CMK (cell line): ENCODE data around the gene OTUB1.

Source experiments
- DNase-seq: peaks from one replicate; pipeline ENCODE4 v3.0.0-alpha.2; 2010; ENCODE audit warnings: low read depth

Gene OTUB1

DNA sequence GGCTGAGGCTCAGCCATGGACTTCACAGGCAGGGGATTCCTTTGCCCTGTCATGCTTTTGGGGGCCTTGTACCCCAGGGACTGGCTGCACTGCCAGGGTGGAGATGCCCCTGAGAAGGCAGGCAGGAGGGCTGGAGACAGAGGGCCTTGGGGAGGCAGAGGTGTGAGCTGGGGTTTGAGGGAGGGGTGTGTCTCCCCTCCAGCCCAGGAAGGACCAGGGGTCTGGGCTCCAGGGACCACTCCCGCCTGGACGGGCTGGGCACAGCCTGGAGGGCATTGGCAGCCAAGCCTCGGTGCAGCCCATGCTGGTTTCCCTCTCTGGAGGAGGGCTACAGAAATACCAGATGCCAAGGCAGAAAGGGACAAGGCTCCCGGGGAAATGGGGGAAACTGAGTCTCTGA lies 19.5 kb downstream of the OTUB1 start:
- DNase-seq = no peak

GRCh38 chr11:64006398-64006797 lies 20.2 kb downstream of the OTUB1 start:
- no peak for DNase-seq

- no peak for DNase-seq
Observed at GRCh38 chr11:64007160-64007628, 21.0 kb downstream of the OTUB1 start.

GRCh38 chr11:64007629-64008282 lies 21.5 kb downstream of the OTUB1 start:
- peak; percentile 58 for DNase-seq

- DNase-seq = no peak
Observed at GRCh38 chr11:64008283-64008913, 22.2 kb downstream of the OTUB1 start.

DNA sequence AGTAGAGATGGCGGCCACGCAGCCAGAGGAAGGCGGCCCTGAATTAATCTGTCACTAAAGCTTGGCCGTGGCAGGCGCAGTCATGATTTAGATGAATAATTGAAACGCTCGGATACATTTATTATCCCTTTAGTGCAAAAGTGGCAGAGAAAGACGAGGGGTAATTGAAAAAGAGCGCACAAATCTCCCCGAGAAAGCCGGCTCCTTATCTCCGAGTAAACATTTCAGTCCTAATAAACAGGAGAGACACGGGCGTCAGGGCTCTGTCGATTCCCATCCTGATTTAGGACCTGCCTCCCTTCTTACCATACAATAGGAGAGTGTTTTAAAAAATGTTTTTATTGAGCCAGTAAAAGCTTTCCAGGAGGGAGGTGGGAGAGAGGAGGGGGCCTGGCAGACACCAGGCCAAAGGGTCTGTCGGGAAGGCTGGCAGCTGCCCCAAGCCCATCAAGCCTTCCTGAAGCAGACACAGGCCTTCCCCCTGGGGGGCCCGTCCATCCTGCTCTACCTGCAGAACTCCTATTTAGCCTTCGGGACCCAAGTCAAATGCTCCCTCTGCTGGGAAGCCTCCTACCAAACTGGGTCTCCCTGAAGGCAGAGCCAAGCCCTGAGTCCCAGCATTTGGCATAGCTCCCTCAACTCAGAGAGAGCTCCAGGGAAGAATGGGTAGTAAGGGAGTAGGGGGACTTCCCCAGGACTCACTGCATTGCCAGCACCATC lies 22.8 kb downstream of the OTUB1 start:
- no peak for DNase-seq

- DNase-seq = no peak
Observed at GRCh38 chr11:64009710-64010109, 23.5 kb downstream of the OTUB1 start.

GRCh38 chr11:64010783-64011182 lies 24.5 kb downstream of the OTUB1 start:
- no peak for DNase-seq

DNA sequence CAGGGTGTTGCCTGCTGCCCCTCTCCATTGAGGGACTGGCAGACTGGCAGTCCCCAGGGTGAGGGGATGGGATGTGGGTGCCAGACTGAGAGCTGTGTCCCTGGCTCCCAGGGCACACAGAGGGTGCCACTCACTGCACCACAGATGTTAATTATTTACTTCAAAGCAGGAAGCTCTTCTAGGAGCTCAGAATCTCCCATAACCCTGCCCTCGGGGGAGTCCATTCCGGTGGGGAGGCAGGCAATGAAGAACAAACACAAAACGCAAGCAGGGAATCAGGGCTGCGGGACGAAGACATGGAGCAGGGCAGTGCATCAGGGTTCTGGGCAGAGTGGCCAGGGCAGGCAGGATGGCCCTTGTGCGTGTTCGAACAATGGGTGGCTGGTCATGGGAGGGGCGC lies 25.1 kb downstream of the OTUB1 start:
- DNase-seq = no peak

- no peak for DNase-seq
Observed at GRCh38 chr11:64013141-64013896, 27.1 kb downstream of the OTUB1 start.

DNA sequence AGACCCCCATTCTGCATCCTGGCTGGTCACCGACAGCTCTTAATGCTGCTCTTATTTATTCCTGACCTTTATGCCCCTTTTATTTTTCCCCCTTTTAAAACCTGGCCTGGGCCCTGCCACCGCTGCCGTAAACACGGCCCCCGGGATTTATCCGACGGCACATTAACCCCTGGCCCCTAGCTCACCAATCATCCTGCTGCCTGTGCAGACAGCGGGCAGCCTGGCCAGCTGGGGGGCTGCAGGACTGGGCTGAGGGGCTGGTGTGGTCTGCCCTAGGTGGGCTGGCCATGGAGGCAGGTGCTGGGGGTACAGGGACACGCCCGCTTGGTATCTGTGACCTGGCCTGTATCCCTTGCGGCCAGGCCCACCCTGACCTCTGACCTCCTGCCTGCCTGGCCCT lies 28.1 kb downstream of the OTUB1 start:
- DNase-seq = no peak

- no peak for DNase-seq
Observed at GRCh38 chr11:64015510-64015909, 29.3 kb downstream of the OTUB1 start.

- no peak for DNase-seq
Observed at GRCh38 chr11:64015935-64016845, 30.0 kb downstream of the OTUB1 start.

DNA sequence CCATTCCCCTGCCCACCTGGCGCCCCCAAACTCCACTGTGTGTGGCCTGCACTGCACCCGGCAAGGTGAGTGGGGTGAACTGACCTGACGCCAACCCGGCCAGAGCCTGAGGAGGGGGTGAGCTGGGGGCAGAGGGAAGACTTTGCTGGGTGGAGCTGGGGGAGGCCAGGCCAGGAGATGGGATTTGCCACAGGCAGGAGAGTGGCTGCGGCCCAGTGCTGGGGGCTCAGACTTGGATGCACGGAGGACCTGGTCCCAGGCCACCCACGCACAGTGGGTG lies 31.6 kb downstream of the OTUB1 start:
- no peak for DNase-seq

- no peak for DNase-seq
Observed at GRCh38 chr11:64018310-64018709, 32.1 kb downstream of the OTUB1 start.

GRCh38 chr11:64019106-64020037 lies 33.1 kb downstream of the OTUB1 start:
- no peak for DNase-seq

DNA sequence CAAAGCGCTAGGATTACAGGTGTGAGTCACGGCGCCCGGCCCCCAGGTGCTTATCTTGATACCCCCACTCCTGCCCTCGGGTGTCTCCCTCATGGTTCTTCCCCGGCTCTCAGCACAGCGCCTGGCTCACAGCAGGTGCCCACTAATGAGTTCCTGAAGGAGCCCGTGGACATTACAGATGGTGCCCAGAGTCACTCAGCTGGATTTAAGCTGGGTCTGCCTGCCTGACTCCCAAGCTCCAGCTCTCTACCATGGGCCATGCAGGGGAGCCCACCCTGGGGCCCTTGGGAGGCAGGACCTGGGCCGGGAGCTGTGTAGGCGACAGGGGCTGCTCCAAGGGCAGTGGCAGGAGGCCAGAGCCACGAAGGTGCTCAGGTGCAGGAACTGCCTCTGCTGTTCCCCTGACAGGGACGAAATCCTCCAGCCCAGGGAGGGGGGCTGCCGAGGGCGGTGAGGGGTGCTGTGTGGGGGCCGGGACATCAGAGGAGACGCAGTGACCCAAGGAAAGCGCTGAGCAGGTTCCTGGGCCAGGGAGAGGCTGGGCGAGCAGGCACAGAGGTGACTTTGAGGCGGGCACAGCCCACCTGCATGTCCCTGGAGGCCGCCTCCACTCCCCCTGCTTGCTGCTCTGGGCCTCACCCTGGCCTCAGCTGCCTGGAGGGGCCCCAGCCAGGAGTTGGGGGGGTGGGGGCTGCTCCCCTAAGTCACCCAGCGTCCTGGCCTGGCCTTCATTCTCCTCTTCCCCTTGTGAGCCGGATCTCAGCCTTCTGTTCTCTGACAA lies 34.9 kb downstream of the OTUB1 start:
- no peak for DNase-seq

GRCh38 chr11:64021757-64022093 lies 35.5 kb downstream of the OTUB1 start:
- DNase-seq = no peak

DNA sequence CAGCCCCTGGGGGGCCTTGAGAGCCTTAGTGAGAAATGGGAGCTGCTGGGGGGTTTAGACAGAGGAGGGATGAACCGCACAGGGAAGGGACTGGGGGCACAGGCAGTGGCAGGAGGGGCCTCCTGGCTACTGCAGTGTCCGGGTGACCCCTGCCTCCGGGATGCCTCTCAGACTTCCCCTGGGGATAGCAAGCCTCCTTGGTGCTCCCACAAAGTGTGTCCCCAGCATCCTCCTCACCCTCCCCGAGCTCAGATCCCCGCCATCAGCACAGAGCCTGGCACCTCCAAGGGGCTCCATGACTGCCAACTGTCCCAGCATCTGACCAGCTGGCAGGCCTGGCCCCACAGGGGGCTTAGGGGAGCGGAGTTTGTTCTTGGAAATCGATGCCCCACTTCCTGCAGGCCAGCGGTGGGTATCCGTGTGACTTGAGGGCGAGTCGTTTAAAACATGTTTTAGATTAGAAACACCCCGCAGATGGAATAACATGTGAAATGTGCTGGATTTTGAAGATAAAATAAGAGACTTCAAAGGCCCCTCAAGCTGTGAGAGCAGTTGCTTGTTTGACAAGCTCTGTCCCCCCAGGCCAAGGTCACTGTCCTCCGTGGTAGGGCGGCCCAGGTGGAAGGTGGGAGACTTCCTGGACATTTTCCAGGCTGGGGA lies 36.0 kb downstream of the OTUB1 start:
- no peak for DNase-seq
